T-cell (primary cell): Measurements from ENCODE around the gene ANO3. TPM values are rescaled to one million over a fixed set of nuclear protein-coding genes. Genes with fewer than 3 reads are reported as not detected.

Experiments
- ATAC-seq, 4 experiments: fragments of 200-7000 bp in 3 of 4; fragments of 150-1000 bp in 1 of 4; cut with Tn5 transposase; replicated peaks in 1 of 4; 1 replicate in 3 of 4; 2 replicates in 1 of 4; pipeline ENCODE4 v1.10.0; 2021; ENCODE audit warnings: moderate library complexity in 3 of 4, mild to moderate bottlenecking in 2 of 4, moderate number of reproducible peaks in 1 of 4
- CTCF ChIA-PET, 2 donors: fragments of 300-600 bp; sonication (Branson Sonifier 250); formaldehyde crosslinking; loops; one replicate each; lab custom pipeline; 2022; ENCODE audit warnings: antibody characterized with exemption in 2 of 2; lab: Charles Lee
- POLR2A ChIA-PET, 2 donors: fragments of 300-600 bp; sonication (Branson Sonifier 250); formaldehyde crosslinking; loops; one replicate each; lab custom pipeline; 2022; ENCODE audit warnings: antibody characterized with exemption in 2 of 2; lab: Charles Lee
- DNase-seq, 35 experiments: peaks; one replicate each; pipeline versions ENCODE4 v3.0.0 to v3.0.0-alpha.2; 2013 to 2023
- H3K27ac ChIP-seq: one replicate; pipeline ENCODE4 v1.5.1; 2013; ENCODE audit warnings: low read length
- H3K27me3 ChIP-seq, 2 experiments: replicated peaks in 1 of 2; 1 replicate in 1 of 2; 2 replicates in 1 of 2; pipeline versions ENCODE4 v1.6.1 to v1.7.0; 2013; ENCODE audit warnings: low read length in 1 of 2, mixed read lengths in 1 of 2; ENCODE audit not compliant: control insufficient read depth in 2 of 2, insufficient read depth in 2 of 2; ENCODE audit errors: extremely low read depth in 1 of 2
- H3K36me3 ChIP-seq, 2 donors: 1 replicate in 1 of 2; 2 replicates in 1 of 2; pipeline versions ENCODE4 v1.6.1 to v1.7.0; 2013; ENCODE audit warnings: low read length in 1 of 2; ENCODE audit not compliant: control insufficient read depth in 2 of 2, insufficient read depth in 1 of 2; ENCODE audit errors: extremely low read depth in 1 of 2
- H3K4me1 ChIP-seq, 2 experiments: 1 replicate in 1 of 2; 2 replicates in 1 of 2; pipeline versions ENCODE4 v1.6.1 to v1.7.0; 2013; ENCODE audit warnings: low read length in 2 of 2, mixed read lengths in 1 of 2; ENCODE audit not compliant: insufficient read depth in 2 of 2, control insufficient read depth in 1 of 2; ENCODE audit errors: extremely low read depth in 1 of 2
- H3K4me3 ChIP-seq, 2 donors: 1 replicate in 1 of 2; 2 replicates in 1 of 2; pipeline versions ENCODE4 v1.5.1 to v1.7.0; 2013; ENCODE audit warnings: mild to moderate bottlenecking in 2 of 2, low read length in 1 of 2, moderate library complexity in 1 of 2; ENCODE audit not compliant: control insufficient read depth in 1 of 2; ENCODE audit errors: extremely low read depth in 1 of 2
- H3K9me3 ChIP-seq: 2 replicates; pipeline ENCODE4 v1.7.0; 2013
- H3K27ac Mint-ChIP-seq, 2 donors: one replicate each; pipeline ENCODE4 v1.8.0; 2020 to 2021; ENCODE audit warnings: mild to moderate bottlenecking in 2 of 2, mixed read lengths in 2 of 2
- H3K27me3 Mint-ChIP-seq, 2 donors: one replicate each; pipeline ENCODE4 v1.8.0; 2021 to 2022; ENCODE audit warnings: mixed read lengths in 2 of 2
- H3K36me3 Mint-ChIP-seq: one replicate; pipeline ENCODE4 v1.8.0; 2021; ENCODE audit warnings: mixed read lengths
- H3K4me1 Mint-ChIP-seq, 3 donors: one replicate each; pipeline ENCODE4 v1.8.0; 2020 to 2022; ENCODE audit warnings: mixed read lengths in 3 of 3, mild to moderate bottlenecking in 1 of 3
- H3K4me3 Mint-ChIP-seq, 3 donors: one replicate each; pipeline ENCODE4 v1.8.0; 2020 to 2022; ENCODE audit warnings: mild to moderate bottlenecking in 3 of 3, mixed read lengths in 3 of 3, moderate library complexity in 3 of 3
- H3K9me3 Mint-ChIP-seq, 3 donors: one replicate each; pipeline ENCODE4 v1.8.0; 2020 to 2022; ENCODE audit warnings: mixed read lengths in 3 of 3
- WGBS: methylation state at CpG from one replicate; pipeline ENCODE4 v1.1.5; 2013; ENCODE audit warnings: missing lambda C conversion rate; ENCODE audit not compliant: insufficient coverage; 5-methylcytosine and 5-hydroxymethylcytosine counted together
- total RNA-seq, 35 experiments: library from RNA in 6 of 35; stranded (reverse) in 6 of 35; fragments of 120-200 nt in 1 of 35; gene quantifications; one replicate each; pipeline versions ENCODE4 v1.2.1 to v1.2.4 and lab custom pipeline; 2013 to 2026

ANO3 gene
- total RNA-seq, 5 donors from 2014 or later (not counting 1 experiment from before 2014, with no cell fraction given), result not detected

- H3K27me3 ChIP-seq, result no peaks in the 10 kb centered on the region
- no peaks in the 10 kb centered on the region for H3K36me3 ChIP-seq
- 83% methylated on average over 1 of the region's 4 CpGs for WGBS
- H3K4me3 ChIP-seq, result no peak overlapping the region
- no peak overlapping the region for H3K27ac ChIP-seq
- H3K9me3 ChIP-seq, result no peaks in the 10 kb centered on the region
- DNase-seq, result no peak
- Mint-ChIP-seq H3K27ac (no peak overlapping the region), H3K9me3 (no peaks in the 10 kb centered on the region), H3K4me1 (no peaks in the 10 kb centered on the region), H3K36me3 (no peaks in the 10 kb centered on the region), H3K4me3 (no peak overlapping the region), H3K27me3 (no peaks in the 10 kb centered on the region)
- POLR2A ChIA-PET, result no interaction called here
- no peak for ATAC-seq
- H3K4me1 ChIP-seq, result no peaks in the 10 kb centered on the region
- CTCF ChIA-PET, result no interaction called here
These were observed 141.6 kb downstream of the ANO3 start for GRCh38 chr11:26473216-26474194.

GRCh38 chr11:26474401-26474800 lies 142.5 kb downstream of the ANO3 start:
- ChIA-PET CTCF (no interaction called here), POLR2A (no interaction called here)
- Mint-ChIP-seq H3K4me1 (no peaks in the 10 kb centered on the region), H3K9me3 (peaks cover 0 to 4% (median 0%) of the 10 kb centered on the region in 3 donors), H3K36me3 (no peaks in the 10 kb centered on the region), H3K27me3 (no peaks in the 10 kb centered on the region), H3K4me3 (no peak overlapping the region), H3K27ac (no peak overlapping the region)
- Histone ChIP-seq H3K27me3 (no peaks in the 10 kb centered on the region), H3K9me3 (no peaks in the 10 kb centered on the region), H3K27ac (no peak overlapping the region), H3K36me3 (no peaks in the 10 kb centered on the region), H3K4me3 (no peak overlapping the region), H3K4me1 (no peaks in the 10 kb centered on the region)
- no CpG with 5 or more reads among the region's 2 CpGs for WGBS
- ATAC-seq (no peak), DNase-seq (no peak)

GRCh38 chr11:26477396-26477795 lies 145.5 kb downstream of the ANO3 start:
- H3K4me3 Mint-ChIP-seq, result no peak overlapping the region
- H3K27me3 Mint-ChIP-seq, result no peaks in the 10 kb centered on the region
- no peaks in the 10 kb centered on the region for H3K36me3 Mint-ChIP-seq
- H3K27ac Mint-ChIP-seq, result no peak overlapping the region
- Histone ChIP-seq H3K27ac (no peak overlapping the region), H3K36me3 (no peaks in the 10 kb centered on the region), H3K9me3 (no peaks in the 10 kb centered on the region), H3K27me3 (no peaks in the 10 kb centered on the region), H3K4me3 (no peak overlapping the region), H3K4me1 (no peaks in the 10 kb centered on the region)
- H3K4me1 Mint-ChIP-seq, result no peaks in the 10 kb centered on the region
- ChIA-PET POLR2A (no interaction called here), CTCF (no interaction called here)
- no CpG with 5 or more reads among the region's 2 CpGs for WGBS
- no peak for ATAC-seq
- H3K9me3 Mint-ChIP-seq, result peaks cover 6 to 11% (median 7%) of the 10 kb centered on the region in 3 donors
- no peak for DNase-seq

- H3K36me3 Mint-ChIP-seq, result no peaks in the 10 kb centered on the region
- H3K4me3 Mint-ChIP-seq, result no peak overlapping the region
- H3K4me1 Mint-ChIP-seq, result no peaks in the 10 kb centered on the region
- H3K27me3 ChIP-seq, result no peaks in the 10 kb centered on the region
- no peaks in the 10 kb centered on the region for H3K27me3 Mint-ChIP-seq
- H3K9me3 ChIP-seq, result no peaks in the 10 kb centered on the region
- no peaks in the 10 kb centered on the region for H3K4me1 ChIP-seq
- no peaks in the 10 kb centered on the region for H3K36me3 ChIP-seq
- no peak overlapping the region for H3K27ac ChIP-seq
- no peak for DNase-seq
- ChIA-PET POLR2A (interaction anchor here in 1 of 2 donors (0.6 kb wide), 1 partner anchor 1472 kb away, joined by 3 read pairs; no protein-coding TSS in a partner anchor), CTCF (no interaction called here)
- no peak overlapping the region for H3K27ac Mint-ChIP-seq
- no peak overlapping the region for H3K4me3 ChIP-seq
- H3K9me3 Mint-ChIP-seq, result peaks cover 11 to 15% (median 11%) of the 10 kb centered on the region in 3 donors
- WGBS, result 83% methylated on average over 1 of the region's 2 CpGs
- ATAC-seq, result no peak
These were observed 146.8 kb downstream of the ANO3 start for GRCh38 chr11:26478710-26479109.

- no peak overlapping the region for H3K27ac Mint-ChIP-seq
- ChIA-PET POLR2A (no interaction called here), CTCF (no interaction called here)
- DNase-seq (no peak), ATAC-seq (no peak)
- no peaks in the 10 kb centered on the region for H3K36me3 ChIP-seq
- no peaks in the 10 kb centered on the region for H3K36me3 Mint-ChIP-seq
- H3K27me3 Mint-ChIP-seq, result no peaks in the 10 kb centered on the region
- no peaks in the 10 kb centered on the region for H3K9me3 ChIP-seq
- H3K27ac ChIP-seq, result no peak overlapping the region
- H3K27me3 ChIP-seq, result no peaks in the 10 kb centered on the region
- H3K4me1 ChIP-seq, result no peaks in the 10 kb centered on the region
- peaks cover 13 to 18% (median 16%) of the 10 kb centered on the region in 3 donors for H3K9me3 Mint-ChIP-seq
- 83% methylated on average over 1 of the region's 3 CpGs for WGBS
- no peak overlapping the region for H3K4me3 ChIP-seq
- H3K4me1 Mint-ChIP-seq, result no peaks in the 10 kb centered on the region
- no peak overlapping the region for H3K4me3 Mint-ChIP-seq
These were observed 148.1 kb downstream of the ANO3 start for GRCh38 chr11:26480041-26480440.

- POLR2A ChIA-PET, result no interaction called here
- DNase-seq (no peak), ATAC-seq (no peak)
- Mint-ChIP-seq H3K36me3 (no peaks in the 10 kb centered on the region), H3K4me3 (no peak overlapping the region), H3K4me1 (no peaks in the 10 kb centered on the region), H3K9me3 (peaks cover 22 to 27% (median 24%) of the 10 kb centered on the region in 3 donors), H3K27ac (no peak overlapping the region), H3K27me3 (no peaks in the 10 kb centered on the region)
- H3K4me1 ChIP-seq, result no peaks in the 10 kb centered on the region
- H3K27ac ChIP-seq, result no peak overlapping the region
- CTCF ChIA-PET, result interaction anchor here in 1 of 2 donors (0.5 kb wide), 1 partner anchor 23 kb away, joined by 3 read pairs; no protein-coding TSS in a partner anchor
- no peaks in the 10 kb centered on the region for H3K27me3 ChIP-seq
- H3K9me3 ChIP-seq, result no peaks in the 10 kb centered on the region
- H3K36me3 ChIP-seq, result no peaks in the 10 kb centered on the region
- H3K4me3 ChIP-seq, result no peak overlapping the region
- 100% methylated on average over 1 of the region's 2 CpGs for WGBS
These were observed 151.2 kb downstream of the ANO3 start for GRCh38 chr11:26483108-26483507.
